GM12801 (cell line): ENCODE data around the gene POU2F1.

ENCODE experiments used
- TF ChIP-seq, protein P1 (sequence below): IDR thresholded peaks from one replicate; pipeline ENCODE4 v1.5.1; 2011; ENCODE audit warnings: control low read depth; ENCODE audit not compliant: insufficient read length; ENCODE audit errors: extremely low read depth

Gene POU2F1

DNA sequence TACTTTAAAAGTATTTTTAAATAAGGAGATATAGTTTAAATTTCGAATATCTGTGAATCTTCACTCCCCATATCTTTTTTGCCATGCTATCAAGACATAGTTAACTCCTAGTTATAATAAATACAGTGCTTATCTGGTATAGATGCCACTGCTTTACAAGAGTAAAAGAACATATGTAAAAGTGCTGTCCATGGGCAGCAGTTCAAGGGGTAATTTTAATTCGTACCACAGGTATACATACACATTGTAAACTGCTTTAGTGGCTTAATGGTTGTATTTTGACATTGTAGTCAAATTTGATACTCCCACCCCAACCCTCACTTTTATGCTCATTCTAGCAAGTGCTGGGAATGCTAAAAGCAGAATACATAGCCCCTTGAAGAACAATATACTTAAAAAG lies 18.6 kb downstream of the POU2F1 start:
- TF ChIP-seq, protein P1, sequence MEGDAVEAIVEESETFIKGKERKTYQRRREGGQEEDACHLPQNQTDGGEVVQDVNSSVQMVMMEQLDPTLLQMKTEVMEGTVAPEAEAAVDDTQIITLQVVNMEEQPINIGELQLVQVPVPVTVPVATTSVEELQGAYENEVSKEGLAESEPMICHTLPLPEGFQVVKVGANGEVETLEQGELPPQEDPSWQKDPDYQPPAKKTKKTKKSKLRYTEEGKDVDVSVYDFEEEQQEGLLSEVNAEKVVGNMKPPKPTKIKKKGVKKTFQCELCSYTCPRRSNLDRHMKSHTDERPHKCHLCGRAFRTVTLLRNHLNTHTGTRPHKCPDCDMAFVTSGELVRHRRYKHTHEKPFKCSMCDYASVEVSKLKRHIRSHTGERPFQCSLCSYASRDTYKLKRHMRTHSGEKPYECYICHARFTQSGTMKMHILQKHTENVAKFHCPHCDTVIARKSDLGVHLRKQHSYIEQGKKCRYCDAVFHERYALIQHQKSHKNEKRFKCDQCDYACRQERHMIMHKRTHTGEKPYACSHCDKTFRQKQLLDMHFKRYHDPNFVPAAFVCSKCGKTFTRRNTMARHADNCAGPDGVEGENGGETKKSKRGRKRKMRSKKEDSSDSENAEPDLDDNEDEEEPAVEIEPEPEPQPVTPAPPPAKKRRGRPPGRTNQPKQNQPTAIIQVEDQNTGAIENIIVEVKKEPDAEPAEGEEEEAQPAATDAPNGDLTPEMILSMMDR: no peak

DNA sequence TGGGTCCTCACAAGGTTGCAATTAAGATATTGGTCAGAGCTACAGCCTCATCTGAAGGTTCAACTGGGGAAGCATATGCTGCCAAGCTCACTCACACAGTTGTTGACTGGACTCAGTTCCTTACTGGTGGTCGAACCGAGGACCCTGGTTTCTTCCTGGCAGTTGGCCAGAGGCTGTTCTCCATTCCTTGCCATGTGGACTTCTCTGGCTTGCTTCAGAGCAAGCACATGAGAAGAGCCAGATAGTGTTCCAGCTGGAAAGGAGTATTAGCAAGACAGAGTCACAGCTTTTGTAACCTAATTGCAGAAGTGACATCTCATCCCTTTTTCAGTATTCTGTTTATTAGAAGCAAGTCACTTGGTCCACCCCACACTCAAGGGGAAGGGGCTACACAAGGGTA lies 23.6 kb downstream of the POU2F1 start:
- TF ChIP-seq, protein P1: no peak

DNA sequence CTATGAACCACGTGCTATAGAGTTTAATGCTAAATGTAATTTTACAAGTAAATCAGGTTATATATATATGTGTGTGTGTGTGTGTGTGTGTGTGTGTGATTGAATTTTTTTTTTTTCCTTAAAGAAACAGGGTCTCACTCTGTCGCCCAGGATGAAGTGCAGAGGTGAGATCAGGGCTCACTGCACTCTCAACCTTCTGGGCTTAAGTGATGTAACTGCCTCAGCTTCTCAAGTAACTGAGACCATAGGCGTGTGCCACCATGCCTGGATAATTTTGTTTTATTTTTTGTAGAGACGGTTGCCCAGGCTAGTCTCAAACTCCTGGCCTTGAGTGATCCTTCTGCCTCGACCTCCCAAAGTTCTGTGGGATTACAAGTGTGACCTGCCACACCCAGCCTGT lies 26.3 kb downstream of the POU2F1 start:
- TF ChIP-seq, protein P1: no peak

DNA sequence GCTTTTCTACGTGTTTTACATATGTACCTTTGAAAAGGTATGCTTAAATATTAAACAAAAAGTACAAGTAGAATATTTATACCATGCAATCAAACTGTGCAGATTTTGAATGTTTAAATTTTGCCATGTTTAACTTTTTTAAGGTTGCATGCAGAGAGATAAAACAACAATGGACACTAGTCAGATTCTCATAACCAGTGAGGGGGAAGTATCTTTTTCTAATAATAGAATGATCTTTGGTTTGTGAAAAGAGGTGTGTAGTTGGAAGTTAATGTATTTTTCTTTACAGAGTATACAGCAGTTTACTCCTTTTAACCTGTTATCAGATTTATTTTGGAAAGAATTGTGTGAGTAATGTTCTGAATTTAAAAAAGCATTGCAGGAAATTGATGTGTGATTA lies 27.1 kb downstream of the POU2F1 start:
- TF ChIP-seq, protein P1: no peak

DNA sequence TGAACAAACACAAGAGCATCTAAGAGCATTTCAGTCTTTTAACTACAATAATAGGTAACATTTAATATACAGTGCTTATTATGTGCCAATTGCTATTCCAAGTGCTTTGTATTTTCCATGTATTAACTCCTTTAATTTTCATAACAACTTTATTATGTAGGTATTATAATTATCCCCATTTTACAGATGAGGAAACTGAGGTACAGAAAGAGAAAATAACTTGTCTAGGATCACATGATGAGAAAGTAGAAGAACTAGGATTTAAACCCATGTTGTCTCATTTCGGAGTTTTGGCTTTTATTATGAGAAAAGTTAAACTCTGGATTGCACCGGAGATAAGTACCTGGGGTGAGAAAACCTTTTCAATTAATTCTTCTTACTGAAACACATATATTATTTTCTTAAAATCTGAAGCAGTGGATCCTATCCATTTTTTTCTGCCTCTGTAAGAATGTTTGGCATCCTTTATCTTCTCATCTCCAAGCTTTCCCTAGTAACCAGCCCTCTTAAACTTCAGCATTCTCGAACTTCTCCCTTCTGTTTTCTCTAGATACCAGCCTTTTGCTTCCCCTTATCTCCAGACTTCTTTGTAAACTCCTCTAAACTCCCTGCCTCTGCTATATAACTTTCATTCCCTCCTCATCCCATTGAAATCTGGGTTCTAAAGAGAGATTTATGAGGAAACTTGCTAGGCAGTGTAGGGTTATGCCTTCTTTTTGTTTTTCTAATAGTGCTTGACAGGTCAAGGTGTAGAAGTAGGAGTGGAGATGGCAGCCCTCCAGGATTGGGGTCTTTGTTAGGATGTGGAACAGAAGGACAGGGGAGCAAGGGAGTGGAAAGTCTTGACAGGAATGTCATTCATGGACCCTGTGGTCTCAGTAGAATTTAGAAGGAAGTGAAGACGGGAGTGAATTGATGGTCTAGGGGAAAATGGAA lies 28.3 kb downstream of the POU2F1 start:
- TF ChIP-seq, protein P1: no peak

DNA sequence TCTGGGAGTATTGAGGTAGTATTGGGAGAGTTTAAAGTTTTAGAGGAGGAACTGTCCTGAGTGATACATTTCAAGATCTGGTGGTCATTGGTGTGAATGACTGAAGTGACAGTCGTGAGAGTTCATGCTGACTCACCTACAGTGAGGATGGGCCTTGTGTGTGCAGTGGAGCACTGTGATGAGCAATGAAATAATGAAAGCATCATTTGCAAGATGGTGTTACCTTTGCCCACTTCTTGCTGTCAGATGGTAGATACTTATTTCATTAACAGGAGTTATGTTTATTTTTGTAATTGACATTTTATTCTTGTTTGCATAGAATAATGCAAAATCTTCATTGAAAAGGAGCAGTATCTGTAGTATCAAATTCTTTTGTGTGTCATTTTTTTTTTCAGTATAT lies 29.0 kb downstream of the POU2F1 start:
- TF ChIP-seq, protein P1: no peak

DNA sequence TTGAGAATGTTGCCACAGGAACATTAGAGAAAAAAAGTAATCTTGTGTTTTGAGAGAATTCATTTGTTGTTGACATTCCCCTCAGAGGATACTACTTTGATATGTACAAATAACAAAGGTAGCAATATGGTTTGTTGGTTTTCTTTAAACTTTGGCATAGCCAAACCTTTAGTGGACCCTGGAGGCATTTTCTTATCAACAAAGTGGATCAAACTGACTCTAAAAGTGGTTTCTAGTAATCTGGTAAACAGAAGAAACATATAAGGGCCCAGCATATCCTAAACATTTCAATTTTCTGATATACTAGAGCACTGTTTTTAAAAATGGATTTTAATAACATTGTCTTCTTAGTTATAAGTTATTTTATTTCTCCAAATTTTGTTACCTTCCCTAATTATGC lies 29.8 kb downstream of the POU2F1 start:
- TF ChIP-seq, protein P1: no peak
